GM21723 (cell line): ENCODE measurements around the gene ASCC3.
A peak's percentile ranks its signal among the peaks of the same experiment; 100 is the strongest.
"Not testable (repeated sequence)": the region's sequence is repeated elsewhere in the genome, so short reads cannot be mapped to it uniquely, and the experiment has no call there.

Experiments
- ATAC-seq: cut with Tn5 transposase; IDR thresholded peaks from one replicate; pipeline ENCODE4 v1.9.1; 2021; ENCODE audit warnings: mild to moderate bottlenecking, moderate library complexity; ENCODE audit not compliant: unreplicated experiment

The ASCC3 gene

GRCh38 chr6:100880853-100881706 is at the start of gene ASCC3:
ASCC3 (minus strand) TSS chr6:100881329; CDS start chr6:100867997, 13,332 bp downstream.
- peak; percentile 98 for ATAC-seq

GRCh38 chr6:100925749-100926148 is 44.6 kb upstream of the ASCC3 start:
- ATAC-seq: no peak

GRCh38 chr6:100924534-100925227 is 43.6 kb upstream of the ASCC3 start:
- no peak for ATAC-seq

- ATAC-seq: no peak
Observed at GRCh38 chr6:100923481-100924165, 42.5 kb upstream of the ASCC3 start.

GRCh38 chr6:100920028-100920605 is 39.0 kb upstream of the ASCC3 start:
- no peak for ATAC-seq

- no peak for ATAC-seq
Observed at GRCh38 chr6:100918152-100918551, 37.0 kb upstream of the ASCC3 start.

- no peak for ATAC-seq
Observed at GRCh38 chr6:100915876-100916275, 34.7 kb upstream of the ASCC3 start.

- ATAC-seq: no peak
Observed at GRCh38 chr6:100913400-100914276, 32.5 kb upstream of the ASCC3 start.

- no peak for ATAC-seq
Observed at GRCh38 chr6:100906325-100906724, 25.2 kb upstream of the ASCC3 start.

- ATAC-seq: no peak
Observed at GRCh38 chr6:100905067-100905466, 23.9 kb upstream of the ASCC3 start.

GRCh38 chr6:100904316-100904715 is 23.2 kb upstream of the ASCC3 start:
- ATAC-seq: no peak

- ATAC-seq: no peak
Observed at GRCh38 chr6:100901582-100901981, 20.5 kb upstream of the ASCC3 start.

GRCh38 chr6:100899202-100899601 is 18.1 kb upstream of the ASCC3 start:
- ATAC-seq: no peak

GRCh38 chr6:100897671-100898070 is 16.5 kb upstream of the ASCC3 start:
- ATAC-seq: no peak

- ATAC-seq: no peak
Observed at GRCh38 chr6:100893743-100894142, 12.6 kb upstream of the ASCC3 start.

- no peak for ATAC-seq
Observed at GRCh38 chr6:100892693-100893092, 11.6 kb upstream of the ASCC3 start.

GRCh38 chr6:100892116-100892515 is 11.0 kb upstream of the ASCC3 start:
- no peak for ATAC-seq

- ATAC-seq: no peak
Observed at GRCh38 chr6:100891079-100891478, 9.9 kb upstream of the ASCC3 start.

- ATAC-seq: not testable (repeated sequence)
Observed at GRCh38 chr6:100890646-100891045, 9.5 kb upstream of the ASCC3 start.

GRCh38 chr6:100889351-100889750 is 8.2 kb upstream of the ASCC3 start:
- ATAC-seq: no peak
